Measurements from ENCODE around the gene NMNAT1.
A peak's percentile ranks its signal among the peaks of the same experiment; 100 is the strongest.

The NMNAT1 gene

DNA sequence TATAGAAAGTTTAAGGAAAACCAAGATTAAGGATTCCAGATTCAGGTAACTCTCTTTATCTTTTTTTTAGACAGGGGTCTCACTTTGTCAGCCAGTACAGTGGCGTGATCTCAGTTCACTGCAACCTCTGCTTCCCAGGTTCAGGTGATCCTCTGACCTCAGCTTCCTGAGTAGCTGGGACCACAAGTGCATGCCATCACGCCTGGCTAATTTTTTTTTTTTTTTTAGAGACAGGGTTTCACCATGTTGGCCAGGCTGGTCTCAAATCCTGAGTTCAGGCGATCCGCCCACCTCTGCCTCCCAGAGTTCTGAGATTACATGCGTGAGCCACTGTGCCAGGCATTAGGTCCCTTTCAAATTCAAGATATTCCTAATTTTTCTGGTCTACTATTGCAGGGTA is 16.0 kb upstream of the NMNAT1 start:
- TF ChIP-seq, protein P1, sequence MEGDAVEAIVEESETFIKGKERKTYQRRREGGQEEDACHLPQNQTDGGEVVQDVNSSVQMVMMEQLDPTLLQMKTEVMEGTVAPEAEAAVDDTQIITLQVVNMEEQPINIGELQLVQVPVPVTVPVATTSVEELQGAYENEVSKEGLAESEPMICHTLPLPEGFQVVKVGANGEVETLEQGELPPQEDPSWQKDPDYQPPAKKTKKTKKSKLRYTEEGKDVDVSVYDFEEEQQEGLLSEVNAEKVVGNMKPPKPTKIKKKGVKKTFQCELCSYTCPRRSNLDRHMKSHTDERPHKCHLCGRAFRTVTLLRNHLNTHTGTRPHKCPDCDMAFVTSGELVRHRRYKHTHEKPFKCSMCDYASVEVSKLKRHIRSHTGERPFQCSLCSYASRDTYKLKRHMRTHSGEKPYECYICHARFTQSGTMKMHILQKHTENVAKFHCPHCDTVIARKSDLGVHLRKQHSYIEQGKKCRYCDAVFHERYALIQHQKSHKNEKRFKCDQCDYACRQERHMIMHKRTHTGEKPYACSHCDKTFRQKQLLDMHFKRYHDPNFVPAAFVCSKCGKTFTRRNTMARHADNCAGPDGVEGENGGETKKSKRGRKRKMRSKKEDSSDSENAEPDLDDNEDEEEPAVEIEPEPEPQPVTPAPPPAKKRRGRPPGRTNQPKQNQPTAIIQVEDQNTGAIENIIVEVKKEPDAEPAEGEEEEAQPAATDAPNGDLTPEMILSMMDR (IDR thresholded peaks at IDR 0.05), result no peak
- Histone ChIP-seq H3K9me3 (no peaks in the 10 kb centered on the region), H3K36me3 (peaks cover 31% of the 10 kb centered on the region), H3K4me1 (ENCODE audit: control insufficient read depth in 1 of 2, insufficient read depth in 1 of 2, low read depth in 1 of 2, low read length in 1 of 2) (no peaks in the 10 kb centered on the region), H3K4me3 (ENCODE audit: low read depth in 1 of 2, low read length in 1 of 2) (no peak overlapping the region), H3K27me3 (no peaks in the 10 kb centered on the region), H3K27ac (no peak overlapping the region)

DNA sequence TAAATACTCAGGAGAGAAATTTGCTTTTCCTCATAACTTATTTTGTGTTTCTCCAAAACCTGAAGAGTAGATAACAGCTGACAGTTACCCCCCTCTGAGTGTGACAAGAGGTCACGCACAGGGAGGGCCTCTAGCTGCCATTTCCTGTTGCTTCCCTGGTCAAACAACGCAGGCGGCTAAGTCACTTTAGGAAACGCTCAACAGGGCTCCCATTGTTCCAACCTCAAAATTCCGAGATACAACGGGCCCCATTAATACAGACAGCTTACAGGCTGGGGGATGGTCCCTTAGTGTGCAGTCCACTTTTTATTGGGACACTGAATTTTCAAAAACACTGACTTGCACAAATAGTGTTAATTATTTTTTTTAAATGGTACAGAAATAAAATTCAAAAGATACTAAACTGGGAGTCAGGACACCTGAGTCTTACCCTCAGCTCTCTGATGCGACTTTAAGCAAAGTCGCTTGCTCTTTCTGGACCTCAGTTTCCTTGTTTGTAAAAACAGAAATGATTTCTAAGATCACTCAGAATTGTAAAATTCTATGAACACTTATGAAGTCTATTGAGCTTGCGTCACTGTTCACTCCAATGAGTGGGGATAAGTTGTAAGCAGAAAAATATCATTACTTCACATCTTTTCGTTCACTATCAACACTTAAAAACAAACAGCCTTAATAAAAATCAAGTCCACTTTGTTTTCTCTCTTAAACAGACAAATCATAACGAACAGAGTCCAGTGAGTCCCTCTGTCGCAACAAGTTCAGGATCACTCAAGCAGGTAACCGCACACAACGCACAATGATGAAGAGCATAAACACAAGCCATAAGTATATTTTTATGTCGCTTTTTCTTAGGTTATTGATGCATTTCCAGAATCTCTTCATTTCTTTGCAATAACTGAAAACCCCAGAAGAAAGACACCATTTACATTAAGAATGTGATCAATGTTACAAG is 13.6 kb upstream of the NMNAT1 start:
- no peaks in the 10 kb centered on the region for H3K4me1 ChIP-seq (ENCODE audit: control insufficient read depth in 1 of 2, insufficient read depth in 1 of 2, low read depth in 1 of 2, low read length in 1 of 2)
- H3K4me3 ChIP-seq (ENCODE audit: low read depth in 1 of 2, low read length in 1 of 2), result no peak overlapping the region
- no peaks in the 10 kb centered on the region for H3K27me3 ChIP-seq
- H3K9me3 ChIP-seq, result no peaks in the 10 kb centered on the region
- H3K36me3 ChIP-seq, result peaks cover 53% of the 10 kb centered on the region
- H3K27ac ChIP-seq, result no peak overlapping the region
- TF ChIP-seq, protein P1 (IDR thresholded peaks at IDR 0.05), result no peak

DNA sequence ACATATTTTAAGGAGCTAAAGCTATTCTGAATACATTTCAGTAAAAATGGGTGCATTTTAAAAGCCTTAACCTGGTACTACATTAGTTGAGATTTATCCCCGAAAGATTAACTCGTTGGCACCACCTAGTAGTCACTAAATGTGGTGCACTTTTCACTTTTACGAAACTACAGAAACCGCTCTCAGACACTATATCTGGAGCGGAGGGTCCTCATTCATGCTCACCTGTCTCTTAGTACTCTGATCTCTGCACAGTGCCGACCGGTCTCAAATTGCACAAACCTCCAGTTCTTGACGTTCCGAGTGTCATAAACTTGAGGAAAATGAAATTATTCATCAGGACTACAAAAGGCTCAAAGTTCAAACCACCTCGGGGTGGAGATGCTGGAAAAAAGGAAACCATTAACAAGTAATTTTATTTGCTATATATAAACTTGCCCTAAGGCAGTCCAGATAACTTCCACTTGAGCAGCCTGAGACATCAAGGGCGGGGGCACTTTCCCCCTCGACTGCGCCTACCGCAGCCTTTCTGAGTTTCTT is 806 bp upstream of the NMNAT1 start:
- TF ChIP-seq, protein P1 (IDR thresholded peaks at IDR 0.05), result no peak
- Histone ChIP-seq H3K27ac (peak overlapping the region; percentile 86), H3K4me1 (ENCODE audit: control insufficient read depth in 1 of 2, insufficient read depth in 1 of 2, low read depth in 1 of 2, low read length in 1 of 2) (peaks cover 24 to 33% of the 10 kb centered on the region in 2 experiments), H3K27me3 (no peaks in the 10 kb centered on the region), H3K4me3 (ENCODE audit: low read depth in 1 of 2, low read length in 1 of 2) (peak overlapping the region; percentile 85 to 98), H3K9me3 (no peaks in the 10 kb centered on the region), H3K36me3 (peaks cover 4% of the 10 kb centered on the region)

DNA sequence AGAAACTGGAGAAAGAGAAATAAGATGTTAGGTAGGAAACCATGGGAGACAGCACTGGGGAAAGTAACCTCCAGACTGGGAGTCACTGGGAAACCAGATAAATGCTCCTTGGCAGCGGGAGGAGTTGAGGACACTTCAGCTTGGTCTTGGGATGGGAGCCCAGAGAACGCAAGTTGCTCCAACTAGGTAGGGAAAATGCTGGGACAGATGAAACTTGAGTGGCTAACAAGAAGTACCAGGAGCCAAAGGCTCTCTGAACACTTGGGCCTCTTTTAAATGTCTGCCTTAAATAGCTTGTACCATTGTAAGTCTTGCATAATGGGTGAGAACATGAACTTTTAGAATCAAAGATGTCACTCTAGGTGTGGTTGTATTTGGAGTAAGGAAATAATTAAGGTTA is 3.0 kb downstream of the NMNAT1 start:
- TF ChIP-seq, protein P1 (IDR thresholded peaks at IDR 0.05), result no peak
- Histone ChIP-seq H3K4me3 (ENCODE audit: low read depth in 1 of 2, low read length in 1 of 2) (no peak overlapping the region), H3K9me3 (no peaks in the 10 kb centered on the region), H3K4me1 (ENCODE audit: control insufficient read depth in 1 of 2, insufficient read depth in 1 of 2, low read depth in 1 of 2, low read length in 1 of 2) (peaks cover 49 to 56% of the 10 kb centered on the region in 2 experiments), H3K27me3 (no peaks in the 10 kb centered on the region), H3K27ac (no peak overlapping the region), H3K36me3 (peaks cover 12% of the 10 kb centered on the region)

DNA sequence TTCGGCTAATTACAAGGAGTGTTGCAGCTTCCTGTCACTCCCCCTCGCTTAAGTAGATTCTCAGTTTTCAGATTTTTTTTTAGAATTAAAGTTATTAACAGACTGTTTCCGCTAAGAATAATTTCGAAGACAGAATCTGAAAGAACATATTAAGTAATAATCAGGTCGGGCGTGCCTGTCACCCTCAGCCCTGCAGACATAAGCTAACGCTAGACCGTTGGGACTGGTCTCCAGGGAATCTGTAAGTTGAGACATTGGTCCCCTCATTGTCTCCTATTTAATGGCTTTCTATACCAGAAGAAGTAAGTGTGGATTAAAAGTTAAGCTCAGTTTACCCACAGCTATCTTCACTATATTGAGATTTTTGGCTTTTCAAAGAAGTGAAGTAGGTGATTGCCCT is 14.5 kb downstream of the NMNAT1 start:
- H3K9me3 ChIP-seq, result no peaks in the 10 kb centered on the region
- peaks cover 0 to under 1% of the 10 kb centered on the region in 2 experiments for H3K4me1 ChIP-seq (ENCODE audit: control insufficient read depth in 1 of 2, insufficient read depth in 1 of 2, low read depth in 1 of 2, low read length in 1 of 2)
- no peaks in the 10 kb centered on the region for H3K27me3 ChIP-seq
- no peak overlapping the region for H3K4me3 ChIP-seq (ENCODE audit: low read depth in 1 of 2, low read length in 1 of 2)
- TF ChIP-seq, protein P1 (IDR thresholded peaks at IDR 0.05), result no peak
- no peaks in the 10 kb centered on the region for H3K36me3 ChIP-seq
- no peak overlapping the region for H3K27ac ChIP-seq
